ENCODE measurements around the gene AKIP1. TPM values are rescaled to one million over a fixed set of nuclear protein-coding genes. Genes with fewer than 3 reads are reported as not detected.

Gene AKIP1
- total and polyA plus RNA-seq, 9 of the 15 experiments (the other 6 are each of a cell fraction or from before 2014, with no cell fraction given), result 9.0 to 52.6 (median 36.2) TPM

- TF ChIP-seq USF1 (CRISPR knock-in tag; IDR thresholded peaks at IDR 0.05) (peak; percentile 58), RBM34 (IDR thresholded peaks at IDR 0.05; ENCODE audit: borderline replicate concordance, insufficient read depth, low read length) (0 out of 2 replicates have a peak, but pooled peaks have one; percentile 75), DEAF1 (CRISPR knock-in tag; IDR thresholded peaks at IDR 0.05) (no peak), MXD1 (CRISPR knock-in tag; IDR thresholded peaks at IDR 0.05; ENCODE audit: borderline replicate concordance, poor library complexity, severe bottlenecking) (peak; percentile 17), KDM1A (IDR thresholded peaks at IDR 0.05) (no peak), TBP (optimal IDR thresholded peaks at IDR 0.05; ENCODE audit: low read depth, low read length) (peak; percentile 59), IRF1 (CRISPR knock-in tag; IDR thresholded peaks at IDR 0.05; ENCODE audit: borderline replicate concordance) (no peak), TAF1 (IDR thresholded peaks at IDR 0.05; ENCODE audit: control insufficient read depth, extremely low read depth, insufficient read depth, low read length, severe bottlenecking) (peak; percentile 71), E2F1 (CRISPR knock-in tag; IDR thresholded peaks at IDR 0.05) (peak; percentile 78; the same call in 1 of the 2 replicates), XRCC3 (IDR thresholded peaks at IDR 0.05) (no peak), BDP1 (IDR thresholded peaks at IDR 0.05; ENCODE audit: insufficient read depth, insufficient read length) (no peak), ZNF518B (CRISPR knock-in tag; IDR thresholded peaks at IDR 0.05) (no peak), FOXA3 (CRISPR knock-in tag; conservative IDR thresholded peaks at IDR 0.05 in 1 of 2, IDR thresholded peaks at IDR 0.05 in 1 of 2) (0 out of 4 replicates have a peak, but pooled peaks of 1 of the 2 experiments have one; percentile 14), NRF1 (conservative IDR thresholded peaks at IDR 0.05 in 1 of 2, IDR thresholded peaks at IDR 0.05 in 1 of 2) (peak; percentile 38 to 64), ZFX (CRISPR knock-in tag; IDR thresholded peaks at IDR 0.05) (peak; percentile 99), RBBP5 (IDR thresholded peaks at IDR 0.05; ENCODE audit: borderline replicate concordance, insufficient read depth, low read length, poor library complexity, severe bottlenecking) (peak; percentile 81)
Measured at GRCh38 chr11:8964324-8965320, 53.6 kb downstream of the AKIP1 start, which contains the start of gene TMEM9B (continued).
